A549 (cell line): ENCODE data around the gene PPP2R2C. TPM values are rescaled to one million over a fixed set of nuclear protein-coding genes. Genes with fewer than 3 reads are reported as not detected.

Experiments
- ATAC-seq, 2 experiments: fragments of 200-7000 bp in 1 of 2; fragments of >200 bp in 1 of 2; cut with Nextera tagmentation in 1 of 2; cut with Tn5 transposase in 1 of 2; 3 replicates each; pipeline versions ENCODE4 v1.8.0 to v1.9.1; 2018 to 2020; ENCODE audit warnings: mild to moderate bottlenecking in 1 of 2, moderate library complexity in 1 of 2
- CTCF ChIA-PET: fragments of 300-600 bp; sonication (Branson Sonifier 250); formaldehyde crosslinking; extraction: SDS; loops from one replicate; lab custom pipeline; 2021; ENCODE audit warnings: antibody characterized with exemption, inconsistent platforms; lab: Yijun Ruan, JAX
- POLR2A ChIA-PET: fragments of 350-600 bp; formaldehyde crosslinking; extraction: SDS; loops from one replicate; lab custom pipeline; 2021; ENCODE audit warnings: antibody characterized with exemption, inconsistent platforms; lab: Yijun Ruan, JAX
- DNase-seq, 2 experiments: peaks; one replicate each; pipeline versions ENCODE4 v3.0.0 to v3.0.0-alpha.2; 2011 to 2016; ENCODE audit warnings: low read depth in 1 of 2, low spot score in 1 of 2
- FAIRE-seq: peaks from 2 replicates; lab custom pipeline; 2011; peaks lifted over from hg19 to GRCh38; lab: Jason Lieb, UNC
- H3K27ac ChIP-seq, 2 experiments: fragments of >200 bp; sonication (Bioruptor Twin); formaldehyde crosslinking; 3 replicates each; pipeline ENCODE4 v1.5.1; 2016 to 2017
- H3K4me1 ChIP-seq: fragments of >200 bp; sonication (Bioruptor Twin); formaldehyde crosslinking; 3 replicates; pipeline ENCODE4 v1.6.1; 2016
- H3K4me2 ChIP-seq: fragments of >200 bp; sonication (Bioruptor Twin); formaldehyde crosslinking; 3 replicates; pipeline ENCODE4 v1.6.1; 2016
- H3K4me3 ChIP-seq: fragments of >200 bp; sonication (Bioruptor Twin); formaldehyde crosslinking; 3 replicates; pipeline ENCODE4 v1.5.1; 2016
- H3K9me3 ChIP-seq: fragments of >200 bp; sonication (Bioruptor Twin); formaldehyde crosslinking; 3 replicates; pipeline ENCODE4 v1.6.1; 2016
- BHLHE40 ChIP-seq: IDR thresholded peaks from 2 replicates; pipeline ENCODE4 v1.6.1; 2012; ENCODE audit warnings: low read depth, low read length, inconsistent platforms
- CBX8 ChIP-seq: fragments of 200-600 bp; sonication (generic); IDR thresholded peaks from 2 replicates; pipeline ENCODE4 v1.6.1; 2016
- ELK1 ChIP-seq: fragments of 150-350 bp; IDR thresholded peaks from 2 replicates; pipeline ENCODE4 v1.6.1; 2014; ENCODE audit warnings: low read depth, mild to moderate bottlenecking, low read length
- FOSL2 ChIP-seq, 2 experiments: fragments of 450-650 bp in 1 of 2; fragments of >200 bp in 1 of 2; sonication (Bioruptor Twin) in 1 of 2; formaldehyde crosslinking; IDR thresholded peaks; 2 replicates each; pipeline versions ENCODE4 v1.5.0 to v1.6.1; 2016 to 2020; ENCODE audit warnings: mild to moderate bottlenecking in 1 of 2, moderate library complexity in 1 of 2
- GATA3 ChIP-seq: IDR thresholded peaks from 2 replicates; pipeline ENCODE4 v1.6.1; 2012; ENCODE audit warnings: borderline replicate concordance
- HEYL ChIP-seq: fragments of 250-450 bp; sonication (Bioruptor Pico); IDR thresholded peaks from 2 replicates; pipeline ENCODE4 v1.8.0; 2021; ENCODE audit warnings: mild to moderate bottlenecking, moderate library complexity
- JUN ChIP-seq, 2 experiments: fragments of >200 bp; sonication (Bioruptor Twin); formaldehyde crosslinking; IDR thresholded peaks; 2 replicates in 1 of 2; 3 replicates in 1 of 2; pipeline ENCODE4 v1.6.1; 2016 to 2017
- MAFK ChIP-seq: fragments of 450-650 bp; IDR thresholded peaks from 2 replicates; pipeline ENCODE4 v1.6.1; 2014; ENCODE audit not compliant: partially characterized antibody
- MAX ChIP-seq: IDR thresholded peaks from 2 replicates; pipeline ENCODE4 v1.6.1; 2012
- MAZ ChIP-seq: fragments of 150-350 bp; IDR thresholded peaks from 2 replicates; pipeline ENCODE4 v1.6.1; 2014; ENCODE audit warnings: antibody characterized with exemption, low read depth, low read length, borderline replicate concordance
- MYC ChIP-seq: IDR thresholded peaks from 2 replicates; pipeline ENCODE4 v1.6.1; 2012; ENCODE audit warnings: mild to moderate bottlenecking, inconsistent platforms, low read length, improper control_type of control experiment, borderline replicate concordance
- NFE2L2 ChIP-seq: fragments of 150-350 bp; conservative IDR thresholded peaks from 2 replicates; pipeline ENCODE4 v1.6.1; 2014; ENCODE audit warnings: low read length
- PBX3 ChIP-seq: IDR thresholded peaks from 2 replicates; pipeline ENCODE4 v1.6.1; 2012
- PHF8 ChIP-seq: fragments of 200-600 bp; sonication (generic); IDR thresholded peaks from 2 replicates; pipeline ENCODE4 v1.6.1; 2016; ENCODE audit warnings: low read depth, mild to moderate bottlenecking, antibody characterized with exemption, moderate library complexity, borderline replicate concordance
- RAD21 ChIP-seq, 2 experiments: fragments of >200 bp in 1 of 2; sonication (Bioruptor Twin) in 1 of 2; formaldehyde crosslinking in 1 of 2; IDR thresholded peaks in 1 of 2; conservative IDR thresholded peaks in 1 of 2; 2 replicates in 1 of 2; 3 replicates in 1 of 2; pipeline ENCODE4 v1.6.1; 2012 to 2018; ENCODE audit warnings: inconsistent platforms in 1 of 2
- RCOR1 ChIP-seq: fragments of 150-350 bp; IDR thresholded peaks from 2 replicates; pipeline ENCODE4 v1.6.1; 2014; ENCODE audit warnings: antibody characterized with exemption, low read length, low read depth
- RFX5 ChIP-seq: fragments of 450-650 bp; IDR thresholded peaks from 2 replicates; pipeline ENCODE4 v1.7.1; 2014; ENCODE audit warnings: antibody characterized with exemption, mild to moderate bottlenecking, moderate library complexity
- RNF2 ChIP-seq: fragments of 200-600 bp; sonication (generic); IDR thresholded peaks from 2 replicates; pipeline ENCODE4 v1.6.1; 2016; ENCODE audit warnings: low read depth, mild to moderate bottlenecking, antibody characterized with exemption, moderate library complexity, borderline replicate concordance
- SREBF2 ChIP-seq: fragments of 450-650 bp; IDR thresholded peaks from 2 replicates; pipeline ENCODE4 v1.6.1; 2014; ENCODE audit warnings: mild to moderate bottlenecking, moderate library complexity
- ZNF302 ChIP-seq: fragments of 250-450 bp; sonication (Bioruptor Pico); IDR thresholded peaks from 2 replicates; pipeline ENCODE4 v1.9.0; 2021; ENCODE audit warnings: inconsistent platforms, mild to moderate bottlenecking, moderate library complexity
- ZSCAN20 ChIP-seq: fragments of 250-450 bp; sonication (Bioruptor Pico); IDR thresholded peaks from 2 replicates; pipeline ENCODE4 v1.8.0; 2022; ENCODE audit warnings: mild to moderate bottlenecking, moderate library complexity
- WGBS: methylation state at CpG from one replicate; pipeline ENCODE4 v1.1.6; 2017; ENCODE audit errors: missing lambda C conversion rate; 5-methylcytosine and 5-hydroxymethylcytosine counted together
- polyA plus RNA-seq, 4 experiments: library from polyadenylated mRNA; depleted of rRNA in 3 of 4; stranded (reverse); fragments of >200 nt; fragmentation: RNase III in 1 of 4; extraction: RNeasy Plus Mini Kit Qiagen cat#74134 plus additional on column Dnase treatment in 1 of 4; gene quantifications; 2 replicates in 3 of 4; 3 replicates in 1 of 4; pipeline ENCODE4 v1.2.3, GENCODE V29; 2011 to 2017
- TF ChIP-seq, protein P1 (sequence below): fragments of >200 bp; sonication (Bioruptor Twin); formaldehyde crosslinking; IDR thresholded peaks from 3 replicates; pipeline ENCODE4 v1.5.1; 2016

The PPP2R2C gene
- polyA plus RNA-seq, 2 of the 4 experiments (the other 2 are of a cell fraction), result 23.9 to 29.4 TPM

GRCh38 chr4:6449746-6450369, 22.6 kb downstream of the PPP2R2C start:
- Histone ChIP-seq H3K4me3 (no peak overlapping the region), H3K4me2 (no peak overlapping the region), H3K4me1 (no peaks in the 10 kb centered on the region), H3K27ac (no peak overlapping the region), H3K9me3 (no peaks in the 10 kb centered on the region)
- FAIRE-seq (no peak), ATAC-seq (no peak), DNase-seq (no peak)
- ChIA-PET POLR2A (no interaction called here), CTCF (no interaction called here)
- WGBS, result 93% methylated on average over 11 of the region's 15 CpGs
- TF ChIP-seq, protein P1, sequence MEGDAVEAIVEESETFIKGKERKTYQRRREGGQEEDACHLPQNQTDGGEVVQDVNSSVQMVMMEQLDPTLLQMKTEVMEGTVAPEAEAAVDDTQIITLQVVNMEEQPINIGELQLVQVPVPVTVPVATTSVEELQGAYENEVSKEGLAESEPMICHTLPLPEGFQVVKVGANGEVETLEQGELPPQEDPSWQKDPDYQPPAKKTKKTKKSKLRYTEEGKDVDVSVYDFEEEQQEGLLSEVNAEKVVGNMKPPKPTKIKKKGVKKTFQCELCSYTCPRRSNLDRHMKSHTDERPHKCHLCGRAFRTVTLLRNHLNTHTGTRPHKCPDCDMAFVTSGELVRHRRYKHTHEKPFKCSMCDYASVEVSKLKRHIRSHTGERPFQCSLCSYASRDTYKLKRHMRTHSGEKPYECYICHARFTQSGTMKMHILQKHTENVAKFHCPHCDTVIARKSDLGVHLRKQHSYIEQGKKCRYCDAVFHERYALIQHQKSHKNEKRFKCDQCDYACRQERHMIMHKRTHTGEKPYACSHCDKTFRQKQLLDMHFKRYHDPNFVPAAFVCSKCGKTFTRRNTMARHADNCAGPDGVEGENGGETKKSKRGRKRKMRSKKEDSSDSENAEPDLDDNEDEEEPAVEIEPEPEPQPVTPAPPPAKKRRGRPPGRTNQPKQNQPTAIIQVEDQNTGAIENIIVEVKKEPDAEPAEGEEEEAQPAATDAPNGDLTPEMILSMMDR, result no peak
- TF ChIP-seq PHF8, result no peak
- TF ChIP-seq GATA3, result no peak
- no peak for TF ChIP-seq MAX
- TF ChIP-seq RNF2, result no peak
- no peak for TF ChIP-seq ZSCAN20 (CRISPR knock-in tag)
- no peak for TF ChIP-seq MAZ
- no peak for TF ChIP-seq JUN (IDR thresholded peaks at IDR 0.05)
- no peak for TF ChIP-seq PBX3
- no peak for TF ChIP-seq ELK1
- no peak for TF ChIP-seq CBX8
- TF ChIP-seq RCOR1, result no peak

- 88% methylated on average over 14 of the region's 14 CpGs for WGBS
- Histone ChIP-seq H3K27ac (no peak overlapping the region), H3K9me3 (no peaks in the 10 kb centered on the region), H3K4me1 (no peaks in the 10 kb centered on the region), H3K4me3 (no peak overlapping the region), H3K4me2 (no peak overlapping the region)
- ChIA-PET POLR2A (no interaction called here), CTCF (no interaction called here)
- TF ChIP-seq MAX (no peak), MYC (no peak), SREBF2 (no peak), HEYL (no peak), MAFK (no peak), RAD21 (conservative IDR thresholded peaks at IDR 0.05 in 1 of 2, IDR thresholded peaks at IDR 0.05 in 1 of 2) (no peak), PHF8 (no peak), RFX5 (no peak), NFE2L2 (no peak), FOSL2 (IDR thresholded peaks at IDR 0.05) (no peak), FOSL2 (CRISPR knock-in tag; IDR thresholded peaks at IDR 0.05) (no peak), ZNF302 (CRISPR knock-in tag) (no peak), BHLHE40 (no peak)
- ATAC-seq (no peak), DNase-seq (no peak), FAIRE-seq (no peak)
These were observed 23.1 kb downstream of the PPP2R2C start for GRCh38 chr4:6449335-6449734.
